Measurements from ENCODE around the gene TMEM107.

The TMEM107 gene

DNA sequence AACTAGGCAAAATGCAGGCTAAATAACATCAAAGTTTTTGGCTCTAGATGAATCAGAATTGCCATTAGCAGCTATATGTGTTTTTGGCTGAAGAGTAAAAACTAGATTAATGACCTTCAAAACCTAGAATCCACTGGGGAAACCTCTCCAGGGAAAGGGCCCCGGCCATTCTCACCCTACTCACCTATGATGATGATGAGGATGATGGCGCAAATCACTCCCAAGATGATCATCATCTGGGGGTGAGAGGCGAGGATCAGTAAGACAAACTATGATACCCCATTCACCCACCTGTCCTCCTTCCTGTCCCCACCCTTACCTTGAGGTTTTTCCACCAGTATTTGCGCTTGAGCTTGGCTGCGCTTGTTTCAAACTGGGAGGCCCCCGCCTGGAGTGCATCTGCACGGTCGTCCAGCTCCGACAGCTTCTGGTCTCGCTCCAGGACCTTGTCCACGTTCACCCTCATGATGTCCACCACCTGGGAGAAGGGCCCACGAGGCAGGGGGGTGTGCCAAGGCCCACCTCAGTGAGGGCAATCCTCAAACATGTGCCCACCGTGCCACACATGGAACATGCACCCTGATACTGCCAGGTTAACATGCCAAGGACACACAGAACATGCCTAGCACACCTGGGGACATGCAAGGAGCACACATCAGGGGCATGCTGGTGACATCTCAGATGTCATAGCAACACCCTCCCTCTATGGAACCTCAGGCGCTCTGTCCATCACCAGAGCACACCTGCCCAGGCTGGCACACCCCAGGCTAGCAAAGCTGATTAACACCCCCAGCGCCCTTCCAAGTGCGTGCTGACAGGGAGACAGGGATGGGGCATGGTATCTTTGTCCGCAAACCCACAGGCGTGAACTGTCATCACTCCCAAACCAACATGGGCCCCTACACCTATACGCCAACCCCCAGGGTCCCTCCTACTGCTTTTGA is 14.6 kb downstream of the TMEM107 start:
- no peak for DNase-seq

DNA sequence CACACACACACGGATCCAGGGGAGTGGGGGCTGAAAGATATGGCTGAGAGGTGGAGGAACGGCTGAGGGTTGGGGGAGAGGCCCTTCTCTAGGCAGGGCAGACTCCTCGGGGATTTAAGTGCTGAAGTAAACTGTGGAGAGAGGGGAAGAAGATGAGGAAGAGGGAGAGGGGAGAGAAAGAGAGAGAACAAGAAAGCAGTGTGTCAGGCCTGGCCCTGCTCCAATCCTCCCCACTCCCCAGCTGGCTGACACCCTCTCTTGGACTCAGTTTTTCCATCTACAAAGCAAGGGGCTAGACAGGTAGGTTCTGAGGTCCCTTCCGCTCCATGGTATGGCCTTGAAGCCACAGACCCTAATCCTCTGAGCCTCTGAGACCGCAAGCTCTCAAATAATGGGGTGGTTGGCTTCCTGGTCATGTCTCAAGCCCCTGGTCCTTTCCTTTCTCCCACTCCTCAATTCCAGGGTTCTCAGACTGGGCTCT is 15.4 kb downstream of the TMEM107 start:
- no peak for DNase-seq

DNA sequence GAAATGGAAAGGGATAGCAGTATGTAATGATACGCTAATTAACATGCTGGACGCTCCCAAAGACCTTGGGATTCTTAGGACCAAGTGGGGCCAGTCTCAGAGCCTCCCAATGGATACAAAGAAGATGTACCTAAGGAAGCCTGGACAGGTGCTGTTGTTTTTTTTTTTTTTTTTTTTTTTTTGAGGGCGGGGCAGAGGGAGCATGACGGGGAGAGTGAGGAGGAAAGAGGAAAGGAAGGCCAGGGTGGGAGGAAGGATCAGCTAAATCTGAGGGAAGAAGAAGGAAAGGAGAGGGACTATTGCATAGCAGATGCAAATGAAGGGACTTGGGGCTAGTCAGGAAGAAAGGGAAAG is 16.0 kb downstream of the TMEM107 start:
- no peak for DNase-seq

DNA sequence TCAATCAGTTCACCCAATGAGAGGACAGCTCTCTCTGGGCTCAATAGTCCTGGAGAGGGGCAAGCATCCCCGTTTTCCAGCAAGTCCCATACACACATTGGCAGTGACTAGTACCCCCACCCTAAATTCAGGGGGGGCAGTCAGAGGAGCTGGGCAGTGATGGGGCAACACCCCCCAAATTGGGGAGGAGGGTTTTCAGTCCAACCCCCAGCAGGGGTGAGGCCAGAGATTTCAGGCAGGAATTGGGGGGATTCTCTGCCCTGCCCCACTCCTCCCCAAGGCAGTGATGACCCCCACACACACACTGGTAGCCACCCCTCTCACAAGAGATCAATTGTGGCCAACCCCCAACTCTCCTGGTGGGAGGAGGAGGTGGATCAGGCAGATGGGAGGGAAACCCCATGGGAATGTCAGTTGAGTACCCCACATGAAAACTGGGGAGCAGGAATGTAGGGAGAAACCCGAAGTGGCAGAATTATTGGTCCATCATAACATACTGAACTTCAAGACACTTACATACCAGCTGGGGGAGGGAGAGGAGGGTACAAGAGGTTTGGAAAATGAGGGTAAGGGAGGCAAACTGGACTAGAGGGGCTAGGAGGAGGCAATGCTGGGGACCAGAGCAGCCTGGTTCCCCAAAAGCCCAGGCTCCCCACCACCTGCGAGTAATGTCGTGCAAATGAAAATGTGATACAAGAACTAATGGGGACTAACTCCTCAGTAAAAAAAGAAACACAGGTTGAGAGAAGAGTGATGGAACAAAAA is 16.5 kb downstream of the TMEM107 start:
- no peak for DNase-seq

DNA sequence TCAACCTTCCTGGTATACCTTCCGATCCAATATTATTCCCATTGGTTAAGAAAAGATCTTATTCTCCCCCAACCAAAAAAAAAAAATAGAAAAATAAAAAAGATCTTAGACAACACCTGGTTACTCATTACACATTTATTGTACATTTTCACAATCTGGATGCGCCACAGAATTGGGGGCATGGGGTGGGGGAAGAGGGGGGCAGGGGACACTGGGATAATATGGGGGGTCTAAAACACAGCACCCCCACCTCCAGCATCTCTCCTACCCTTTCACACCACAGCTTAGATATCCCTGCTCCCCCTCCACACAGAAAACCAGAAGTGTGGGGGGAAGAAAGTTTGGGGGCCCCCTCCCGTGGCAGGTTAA is 17.2 kb downstream of the TMEM107 start:
- no peak for DNase-seq

DNA sequence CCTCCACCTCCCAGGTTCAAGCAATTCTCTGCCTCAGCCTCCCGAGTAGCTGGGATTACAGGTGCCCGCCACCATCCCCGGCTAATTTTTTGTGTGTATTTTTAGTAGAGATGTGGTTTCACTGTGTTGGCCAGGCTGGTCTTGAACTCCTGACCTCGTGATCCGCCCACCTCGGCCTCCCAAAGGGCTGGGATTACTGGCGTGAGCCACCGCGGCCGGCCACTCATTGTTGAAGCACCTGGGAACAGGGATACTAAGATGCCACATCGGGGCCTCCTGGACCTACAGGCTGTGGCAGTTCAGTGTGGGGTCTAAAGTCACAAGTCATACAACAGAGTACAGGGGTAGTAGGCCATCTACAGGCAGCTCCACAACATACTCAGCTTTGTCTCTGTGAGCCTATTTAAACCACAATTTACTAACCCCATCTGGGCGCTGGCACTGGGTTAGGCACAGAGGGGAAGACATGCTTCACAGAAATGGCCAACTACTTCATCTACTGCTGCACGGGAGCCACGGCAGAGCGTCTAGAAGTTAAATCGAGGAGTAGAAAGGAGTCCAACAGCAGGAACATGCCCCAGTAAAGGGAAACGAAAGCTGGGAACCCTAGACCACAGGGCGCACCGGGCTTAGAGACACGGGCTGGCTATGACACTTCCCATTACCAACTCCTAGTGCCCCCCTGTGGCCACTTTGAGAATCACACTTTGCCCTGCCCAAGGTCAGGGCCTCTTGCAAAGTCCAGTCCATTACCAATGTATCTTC is 17.7 kb downstream of the TMEM107 start:
- peak; percentile 56 for DNase-seq

DNA sequence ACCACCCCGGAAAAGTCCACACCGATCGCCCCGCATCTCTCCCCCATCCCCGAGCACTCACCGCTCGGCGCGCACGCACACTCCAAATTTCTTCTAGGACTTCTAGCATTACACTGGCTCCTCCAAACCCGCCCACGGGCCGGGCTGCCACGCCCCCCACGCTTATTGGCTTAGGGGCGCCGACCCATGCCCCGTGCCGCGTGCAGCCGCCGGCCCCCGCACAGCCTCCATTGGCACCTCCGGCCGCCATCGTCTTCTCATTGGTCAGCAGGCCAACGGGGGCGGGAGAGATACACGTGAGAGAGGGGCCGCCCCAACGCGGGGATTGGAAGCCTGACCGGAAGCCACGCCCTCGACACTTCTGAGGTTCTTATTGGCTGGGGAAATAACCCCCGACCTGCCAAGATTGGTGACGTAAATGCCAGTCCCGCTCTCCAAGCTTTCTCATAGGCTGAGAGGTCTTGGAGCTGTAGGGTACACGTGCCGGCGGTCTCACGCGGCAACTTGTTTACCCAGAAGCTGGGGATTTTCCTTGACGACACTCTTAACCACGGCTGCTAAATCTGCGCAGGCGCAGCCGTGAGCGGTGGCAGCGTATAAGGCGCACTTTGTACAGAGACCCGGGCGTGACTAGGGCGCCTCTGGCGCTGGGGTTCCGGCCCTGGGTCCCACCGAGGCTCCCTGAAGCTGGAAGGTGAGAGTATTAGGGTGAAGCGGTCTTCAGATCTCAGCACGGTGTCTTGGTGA is 19.8 kb downstream of the TMEM107 start:
- peak; percentile 98 for DNase-seq

DNA sequence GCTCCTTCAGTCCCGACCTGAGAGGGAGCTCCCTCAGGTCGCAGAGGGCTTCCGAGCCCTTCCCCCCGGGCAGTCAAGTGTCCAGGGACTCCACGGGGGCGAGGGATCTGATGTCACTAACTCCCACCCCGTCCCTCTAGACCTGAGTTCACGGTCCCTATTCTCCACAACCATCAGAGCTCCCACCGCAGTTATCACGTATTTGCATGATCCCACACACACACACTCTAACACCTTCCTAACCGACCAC is 20.3 kb downstream of the TMEM107 start:
- DNase-seq: no peak

DNA sequence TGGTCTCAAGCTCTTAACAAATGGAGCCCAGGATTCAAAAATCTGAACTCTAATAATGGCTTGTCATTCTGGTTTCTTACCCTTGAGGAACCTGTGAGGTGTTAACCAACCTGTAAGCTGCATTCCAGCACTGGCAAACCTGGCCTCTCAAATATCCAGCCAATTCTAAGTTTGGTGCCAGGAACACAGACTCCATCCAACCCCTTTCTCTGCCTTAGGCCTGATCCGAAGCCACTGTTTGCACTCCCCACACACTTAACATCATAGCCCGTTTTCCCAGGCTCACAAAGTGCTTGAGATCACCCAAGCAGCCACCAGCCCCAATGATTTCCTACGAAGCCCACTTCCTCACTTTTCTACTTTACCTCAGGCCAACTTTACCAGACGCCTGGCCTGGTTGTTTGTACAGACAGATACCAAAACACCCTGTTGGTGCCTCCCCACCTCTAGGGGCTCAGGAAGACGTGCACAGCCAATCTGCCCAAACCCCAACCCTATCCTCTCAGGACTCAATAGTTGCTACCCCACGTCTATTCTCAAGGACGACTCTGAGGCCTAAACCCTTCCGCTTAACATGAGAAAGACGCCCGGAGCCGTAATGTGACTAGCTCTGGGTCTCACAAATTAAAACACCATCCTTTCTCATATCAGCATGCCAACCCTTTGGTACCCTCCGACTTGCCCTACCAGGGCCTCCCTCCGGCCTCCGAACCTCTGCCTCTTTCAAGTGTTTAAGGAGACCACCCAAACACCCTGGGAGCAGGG is 20.8 kb downstream of the TMEM107 start:
- no peak for DNase-seq

DNA sequence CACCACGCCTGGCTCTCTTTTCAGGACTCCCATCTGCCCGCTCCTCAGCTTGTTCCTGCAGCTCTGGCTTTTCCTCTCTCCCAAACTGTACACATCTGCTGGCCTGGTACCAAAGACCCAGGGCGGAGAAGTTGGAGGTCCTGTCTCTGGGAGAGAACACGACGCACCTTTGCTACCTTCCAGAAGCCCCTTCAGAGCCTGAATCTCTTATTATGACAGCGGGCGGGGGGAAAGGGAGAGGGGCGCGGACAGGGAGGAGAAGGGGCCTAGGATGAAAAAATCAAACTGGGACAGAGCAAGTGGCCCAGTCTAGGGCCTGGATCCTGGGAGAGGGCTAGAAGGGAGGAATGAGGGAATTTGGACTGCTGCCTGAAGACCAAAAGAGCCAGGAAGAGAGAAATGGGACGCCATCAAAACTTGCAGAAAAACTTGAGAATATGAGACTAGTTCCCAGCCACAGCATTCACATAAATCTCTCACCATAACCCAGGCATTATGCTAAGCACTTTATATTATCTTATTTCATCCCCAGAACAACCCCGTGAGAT is 21.5 kb downstream of the TMEM107 start:
- no peak for DNase-seq

DNA sequence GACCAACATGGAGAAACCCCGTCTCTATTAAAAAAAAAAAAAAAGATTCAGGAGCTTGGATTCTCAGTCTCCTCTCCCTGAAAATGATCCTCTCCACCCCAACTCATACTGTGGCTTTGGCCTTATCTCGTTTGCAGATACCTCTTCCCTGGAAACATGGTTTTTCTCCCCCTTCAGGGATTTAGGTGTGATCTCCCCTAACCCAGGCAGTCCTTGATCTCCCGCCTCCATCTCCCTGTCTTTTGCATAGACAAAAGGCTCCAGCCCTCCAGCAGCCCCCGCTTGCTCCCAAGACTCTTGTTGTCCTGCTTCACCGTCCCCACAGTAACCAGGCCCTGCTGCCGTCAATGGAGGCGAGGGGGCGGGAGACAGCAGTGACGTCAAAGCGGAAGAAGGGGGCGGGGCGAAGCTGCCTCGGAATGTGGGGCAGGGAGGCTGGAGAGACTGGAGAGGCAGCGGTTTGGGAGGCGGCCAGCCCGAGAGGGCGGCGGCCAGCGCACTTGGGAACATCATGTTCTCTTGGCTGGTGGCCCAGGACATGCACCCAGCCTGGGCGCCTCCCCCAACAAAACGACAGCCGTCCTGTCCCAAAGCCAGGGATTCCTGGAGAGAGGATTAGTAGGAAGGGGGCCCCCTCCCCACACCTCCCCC is 22.1 kb downstream of the TMEM107 start:
- DNase-seq: peak; percentile 39

DNA sequence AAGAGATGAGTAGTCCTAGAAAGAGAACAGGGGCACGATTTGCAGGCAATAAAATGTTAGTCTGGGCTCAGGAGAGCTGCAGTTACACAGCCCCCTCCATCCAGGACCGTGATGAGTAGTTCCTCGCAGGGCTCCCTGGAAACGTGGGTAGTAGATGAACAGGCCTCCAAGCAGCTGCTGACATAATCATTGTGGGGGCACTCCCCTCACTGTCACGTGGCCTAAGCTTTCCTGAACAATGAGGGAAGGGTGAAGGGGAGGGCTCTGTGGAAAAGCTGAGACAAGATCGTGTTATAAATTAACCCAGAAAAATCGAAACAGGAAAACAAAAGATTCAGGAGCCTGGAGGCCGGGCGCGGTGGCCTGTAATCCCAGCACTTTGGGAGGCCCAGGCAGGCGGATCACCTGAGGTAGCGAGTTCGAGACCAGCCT is 22.6 kb downstream of the TMEM107 start:
- DNase-seq: no peak

DNA sequence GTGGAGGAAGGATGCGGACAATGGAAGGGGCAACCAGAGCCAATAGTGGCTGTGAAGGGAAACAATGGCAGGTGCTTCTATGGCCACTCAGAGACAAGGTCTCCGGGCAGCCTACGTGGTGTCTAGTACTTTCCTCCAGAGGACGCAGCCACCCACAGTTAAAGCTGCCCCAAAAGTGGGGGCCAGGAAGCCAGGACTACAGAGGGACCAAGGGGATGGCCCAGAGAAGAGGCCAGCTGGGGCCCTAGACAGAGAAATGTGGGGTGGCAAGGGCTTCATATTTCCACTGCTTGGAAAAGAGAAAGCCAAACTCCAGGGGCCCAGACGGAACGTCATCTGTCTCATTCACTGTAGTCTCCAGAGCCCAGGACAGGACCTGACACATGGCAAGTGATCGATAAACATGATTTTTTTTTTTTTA is 23.1 kb downstream of the TMEM107 start:
- DNase-seq: no peak

DNA sequence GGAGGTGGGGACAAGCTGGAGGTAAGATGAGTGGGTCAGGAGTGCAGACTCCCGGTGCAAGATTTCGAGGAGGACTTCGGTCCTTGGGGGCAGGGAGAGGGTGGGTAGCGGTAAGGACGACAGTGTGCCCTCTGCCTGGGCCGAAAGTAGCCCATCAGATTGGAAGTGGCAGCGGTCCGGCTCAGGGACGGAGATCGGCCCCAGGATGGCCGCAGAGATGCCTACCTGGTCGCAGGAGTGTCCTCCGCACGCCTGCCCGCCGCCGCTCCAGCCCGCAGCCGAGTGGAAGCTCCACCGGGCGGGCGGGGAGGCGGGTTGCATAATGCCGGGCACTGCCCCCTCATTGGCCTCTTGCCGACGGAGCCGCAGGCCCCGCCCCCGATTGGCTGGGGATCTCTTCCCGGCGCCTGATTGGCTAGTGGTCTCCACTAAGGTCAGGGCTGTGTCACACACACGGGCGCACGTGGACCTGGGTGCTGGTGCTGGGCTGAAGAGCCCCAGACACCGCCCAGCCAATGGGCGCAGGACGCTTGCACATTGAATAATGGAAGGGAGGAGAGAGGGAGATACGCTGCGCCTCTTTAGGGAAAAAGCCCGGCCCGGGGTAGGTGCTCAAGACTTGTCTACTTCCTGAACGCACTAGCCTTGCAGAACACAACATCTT is 23.9 kb downstream of the TMEM107 start, which contains the start of gene PER1:
Gene PER1, minus strand, starts transcription at position 293 of the 664 bp plus-strand sequence. CDS start 1,698 bp downstream, outside the sequence.
- peak; percentile 95 for DNase-seq

DNA sequence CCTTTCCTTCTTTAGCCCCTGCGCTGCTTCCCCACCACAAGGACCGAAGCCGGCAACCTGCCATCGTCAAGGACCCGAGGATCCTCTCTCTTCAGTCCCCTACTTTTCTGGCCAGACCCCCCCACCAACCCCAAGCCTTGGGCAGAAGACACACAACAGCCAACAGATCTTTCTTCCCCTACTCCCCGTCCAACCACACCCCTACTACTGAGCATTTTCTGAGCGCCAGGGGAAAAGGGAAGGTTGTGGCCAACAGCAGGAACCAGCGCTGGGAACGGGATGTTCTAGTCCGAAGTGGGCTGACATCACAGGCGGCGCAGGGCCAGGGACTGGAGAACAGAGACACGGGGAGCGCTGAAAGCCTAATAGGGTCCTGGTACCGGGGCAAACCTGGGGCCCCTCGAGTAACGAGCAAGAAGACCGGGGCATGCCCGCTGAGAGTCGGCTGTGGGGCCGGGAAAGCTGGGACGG is 24.5 kb downstream of the TMEM107 start:
- DNase-seq: peak; percentile 52

DNA sequence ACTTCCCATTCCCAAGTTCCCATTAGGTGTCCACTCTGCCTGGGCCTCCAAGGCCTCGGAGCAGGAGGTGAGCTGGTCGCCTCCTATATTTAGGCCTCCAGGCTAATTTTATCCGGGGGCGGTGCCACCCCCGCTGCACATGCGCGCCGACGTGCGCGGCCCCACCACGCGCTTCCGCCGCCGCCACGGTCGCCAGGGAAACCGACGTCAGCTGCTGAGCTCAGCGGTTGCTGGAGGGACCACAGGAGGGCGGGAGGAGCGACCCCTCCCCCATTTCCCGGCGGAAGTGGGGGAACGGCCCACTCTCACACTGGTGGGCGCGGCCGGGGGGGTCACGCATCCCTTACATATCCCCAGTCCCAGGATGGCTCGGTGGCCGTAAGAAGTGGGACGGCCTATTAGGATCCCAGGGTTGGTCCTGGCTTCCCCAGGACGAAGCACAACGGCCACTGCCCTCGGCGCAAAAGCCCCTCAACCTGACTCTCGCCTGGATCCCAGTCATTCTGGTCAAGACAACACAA is 25.0 kb downstream of the TMEM107 start:
- DNase-seq: peak; percentile 69

DNA sequence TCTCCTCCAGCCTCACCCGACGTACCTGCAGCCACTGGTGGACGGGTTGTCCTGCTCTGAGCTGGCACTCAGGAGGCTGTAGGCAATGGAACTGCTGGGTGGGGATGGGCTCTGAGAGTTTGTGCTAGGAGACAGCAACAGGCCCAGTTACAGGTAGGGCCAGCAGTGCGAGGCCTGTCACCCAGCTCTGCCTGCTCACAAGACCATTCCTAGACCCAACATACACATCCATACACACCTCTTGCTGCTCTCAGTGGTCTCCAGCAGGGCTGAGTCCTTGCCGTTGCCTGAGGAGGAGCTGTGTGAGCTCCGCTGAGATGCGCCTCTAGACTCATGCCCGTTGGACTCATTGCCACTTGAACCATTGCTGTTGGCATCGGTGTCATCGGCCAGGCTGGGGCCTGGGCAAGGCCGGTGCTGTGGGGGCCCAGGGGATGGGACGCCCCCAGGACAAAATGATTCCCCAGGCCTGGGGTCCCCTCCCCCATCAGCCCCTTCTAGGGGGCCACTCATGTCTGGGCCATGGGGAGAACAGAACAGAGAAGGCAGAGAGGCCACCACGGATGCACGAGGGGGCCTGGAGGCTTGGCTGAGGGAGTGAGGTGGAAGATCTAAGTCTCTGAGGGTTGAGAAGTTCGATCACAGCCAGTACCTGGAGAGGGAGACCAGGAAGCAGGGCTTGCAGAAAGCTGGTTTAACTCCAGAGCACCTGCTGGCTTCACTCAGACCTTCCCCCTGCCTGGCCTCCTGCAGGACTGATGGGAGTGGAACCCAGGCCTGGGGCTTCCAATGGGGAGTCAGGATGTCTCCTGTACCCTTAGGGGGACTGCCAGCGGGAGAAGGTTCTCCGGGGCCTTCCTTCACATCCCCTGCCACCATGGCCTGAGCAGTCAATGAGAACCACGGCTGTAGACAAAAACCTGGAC is 25.7 kb downstream of the TMEM107 start:
- no peak for DNase-seq

DNA sequence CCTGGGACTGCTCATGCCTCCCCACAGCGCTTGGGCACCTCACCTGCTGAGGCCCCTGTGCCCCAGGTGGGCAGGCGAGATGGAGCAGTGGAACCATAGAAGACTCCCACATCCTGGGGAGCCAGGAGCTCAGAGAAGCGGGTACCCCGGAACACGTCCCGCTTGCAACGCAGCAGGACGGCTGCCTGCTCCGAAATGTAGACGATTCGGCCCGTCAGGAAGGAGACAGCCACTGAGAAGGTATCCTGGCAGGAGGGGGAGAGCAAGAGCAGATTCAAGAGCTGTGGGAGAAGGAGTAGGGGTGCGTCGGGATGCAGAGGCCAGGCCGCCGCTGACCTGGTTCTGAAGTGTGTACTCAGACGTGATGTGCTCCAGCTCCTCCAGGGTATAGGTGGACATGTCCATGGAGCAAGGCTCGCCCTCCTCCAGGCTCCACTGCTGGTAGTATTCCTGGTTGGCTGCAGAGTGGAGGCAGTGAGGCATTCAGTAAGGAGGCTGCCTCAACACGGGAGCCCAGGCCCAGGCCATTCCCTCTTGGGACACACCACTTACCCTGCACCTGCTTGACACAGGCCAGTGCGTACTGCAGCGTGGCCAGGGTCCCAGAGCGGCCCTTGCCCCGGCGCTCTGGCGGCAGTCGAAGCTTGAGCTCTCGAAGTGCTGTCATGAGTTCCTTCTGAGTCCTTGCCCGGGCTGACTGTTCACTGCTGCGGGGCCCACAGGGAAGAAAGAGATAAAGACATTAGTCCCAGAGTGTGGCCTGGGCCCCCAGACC is 26.6 kb downstream of the TMEM107 start:
- no peak for DNase-seq
